HG03039 (cell line): Measurements from ENCODE around the gene CCDC17.

ENCODE experiments used
- ATAC-seq: cut with Tn5 transposase; IDR thresholded peaks from one replicate; pipeline ENCODE4 v1.9.1; 2021; ENCODE audit warnings: mild to moderate bottlenecking, moderate library complexity; ENCODE audit not compliant: unreplicated experiment

Gene CCDC17

DNA sequence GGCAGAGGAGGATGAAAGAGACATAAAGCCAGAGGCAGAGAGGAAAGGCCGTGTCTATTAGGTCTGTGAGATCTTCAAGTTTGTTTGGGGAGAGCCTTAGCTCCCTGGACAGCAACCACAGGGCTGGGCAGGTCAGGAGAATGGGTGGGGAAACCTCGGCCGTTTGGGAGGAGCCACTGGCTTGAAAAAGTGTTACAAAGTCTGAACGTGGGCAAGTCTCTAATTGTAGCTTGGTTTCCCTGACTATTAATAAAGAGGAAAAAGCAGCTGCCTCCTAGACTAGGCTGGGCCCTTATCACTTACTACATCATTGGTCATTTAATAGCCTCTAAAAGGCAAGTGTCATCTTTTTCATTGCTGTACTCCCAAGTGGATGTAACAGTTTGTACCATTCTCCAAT, at the start of gene CCDC17:
TSS of gene CCDC17 (minus strand) at position 83 of the 400 bp plus-strand sequence. CDS start 145 bp downstream, outside the sequence.
- ATAC-seq = no peak

DNA sequence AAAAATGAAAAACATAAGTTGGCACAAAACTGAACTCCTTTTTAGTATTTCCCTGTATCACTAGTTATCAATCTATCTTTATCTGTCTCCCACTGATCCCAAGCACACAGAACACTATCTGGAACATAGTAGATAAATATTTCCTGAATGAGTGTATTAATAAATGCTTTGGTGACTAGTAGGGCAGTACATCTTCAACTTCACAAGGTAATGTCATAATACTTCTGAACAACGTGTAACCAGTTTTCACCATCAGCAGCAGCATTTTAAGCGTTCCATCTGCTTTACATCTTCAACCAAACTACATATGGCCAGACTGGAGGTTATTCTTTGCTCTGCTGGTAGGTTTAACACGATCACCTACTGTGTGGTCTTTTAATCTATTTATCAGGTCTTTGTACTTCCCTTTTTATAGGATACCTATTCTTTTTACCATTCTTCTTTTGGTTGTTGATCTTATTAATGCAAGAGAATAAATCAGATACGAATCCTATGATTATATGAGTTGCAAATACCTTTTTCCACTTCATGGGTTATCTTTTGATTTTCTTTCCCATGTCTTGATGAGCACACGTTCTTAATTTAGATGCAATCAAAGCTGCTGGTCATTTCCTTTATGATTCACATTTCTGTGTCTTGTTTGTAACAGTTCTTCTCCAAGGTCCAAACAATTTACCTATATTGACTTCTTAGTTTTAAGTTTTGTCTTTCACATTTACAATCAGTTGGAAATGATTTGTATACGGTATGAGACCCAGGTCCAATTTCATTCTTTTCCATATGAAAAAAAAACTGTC, 46.2 kb upstream of the CCDC17 start:
- no peak for ATAC-seq

DNA sequence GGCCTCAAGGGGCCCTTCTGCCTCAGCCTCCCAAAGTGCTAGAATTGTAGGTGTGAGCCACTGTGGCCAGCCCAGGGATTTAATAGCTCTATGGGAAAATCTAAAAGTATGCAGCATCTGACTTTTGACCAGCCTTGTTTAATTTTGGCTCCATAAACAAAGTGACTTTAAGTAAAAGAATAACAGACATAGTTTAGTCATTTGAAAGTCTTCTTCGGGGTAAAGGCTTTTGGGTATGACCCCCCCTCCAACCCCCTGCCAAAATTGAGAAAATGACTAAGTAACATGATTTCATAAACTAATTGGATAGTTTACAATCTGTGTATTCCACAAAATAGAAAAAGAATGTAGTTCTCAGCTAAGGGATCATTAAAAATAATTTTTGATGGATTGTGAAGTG, 45.5 kb upstream of the CCDC17 start:
- ATAC-seq = no peak

DNA sequence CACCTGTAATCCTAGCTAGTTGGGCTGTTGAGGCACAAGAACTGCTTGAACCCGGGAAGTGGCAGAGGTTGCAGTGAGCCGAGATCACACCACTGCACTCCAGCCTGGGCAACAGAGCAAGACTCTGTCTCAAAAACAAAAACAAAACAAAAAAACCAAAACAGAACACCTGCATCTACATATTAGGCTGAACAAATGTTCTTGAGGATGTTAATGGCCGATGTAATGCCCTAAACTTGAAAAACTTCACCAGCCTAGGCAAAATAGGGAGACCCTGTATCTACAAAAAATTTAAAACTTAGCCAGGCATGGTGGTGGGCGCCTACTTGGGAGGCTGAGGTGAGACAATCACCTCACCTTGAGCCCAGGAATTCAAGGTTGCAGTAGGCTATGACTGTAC, 44.7 kb upstream of the CCDC17 start:
- no peak for ATAC-seq

DNA sequence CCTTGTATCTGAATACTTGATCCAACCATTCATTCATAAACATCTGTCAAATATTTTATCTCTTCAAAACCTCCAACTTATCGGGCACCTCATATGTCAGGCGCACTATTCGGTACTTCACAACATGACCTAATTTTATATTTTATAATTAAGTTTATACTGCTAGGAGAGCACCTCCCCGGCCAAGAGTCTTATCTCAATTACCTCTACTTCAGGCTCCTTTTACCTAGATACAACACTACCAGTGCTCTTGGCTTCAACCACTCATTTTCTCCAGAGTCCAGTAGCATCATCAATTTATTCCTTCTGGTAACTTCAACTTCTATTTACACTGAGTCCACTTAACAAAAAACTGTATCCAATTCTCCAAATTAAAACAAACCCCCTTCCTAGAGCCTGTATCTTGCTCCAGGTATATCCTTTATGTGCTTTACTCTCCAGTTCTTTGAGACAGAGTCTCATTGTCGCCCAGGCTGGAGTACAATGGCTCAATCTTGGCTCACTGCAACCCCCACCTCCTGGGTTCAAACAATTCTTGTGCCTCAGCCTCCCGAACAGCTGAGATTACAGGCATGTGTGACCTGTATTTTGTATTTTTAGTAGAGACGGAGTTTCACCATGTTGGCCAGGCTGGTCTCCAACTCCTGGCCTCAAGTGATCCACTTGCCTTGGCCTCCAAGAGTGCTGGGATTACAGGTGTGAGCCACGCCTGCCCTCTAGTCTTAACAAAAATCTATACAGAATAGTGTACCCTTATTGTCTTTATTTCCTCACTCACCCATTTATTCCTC, 43.7 kb upstream of the CCDC17 start:
- ATAC-seq = no peak

DNA sequence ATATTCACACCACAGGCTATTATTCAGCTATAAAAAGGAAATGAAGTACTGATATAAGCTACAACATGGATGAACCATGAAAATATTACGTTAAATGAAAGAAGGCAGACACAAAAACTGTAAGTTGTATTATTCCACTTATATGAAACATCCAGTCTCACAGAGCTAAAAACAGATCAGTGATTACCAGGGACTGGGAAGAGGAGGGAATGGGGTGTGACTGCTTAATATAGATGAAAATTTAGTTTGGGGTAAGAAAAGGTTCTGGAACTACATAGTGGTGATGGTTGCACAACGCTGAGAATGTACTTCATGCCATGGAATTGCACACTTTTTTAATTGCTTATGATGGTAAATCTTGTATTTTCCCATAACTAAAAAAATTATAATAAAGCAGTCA, 43.0 kb upstream of the CCDC17 start:
- no peak for ATAC-seq

DNA sequence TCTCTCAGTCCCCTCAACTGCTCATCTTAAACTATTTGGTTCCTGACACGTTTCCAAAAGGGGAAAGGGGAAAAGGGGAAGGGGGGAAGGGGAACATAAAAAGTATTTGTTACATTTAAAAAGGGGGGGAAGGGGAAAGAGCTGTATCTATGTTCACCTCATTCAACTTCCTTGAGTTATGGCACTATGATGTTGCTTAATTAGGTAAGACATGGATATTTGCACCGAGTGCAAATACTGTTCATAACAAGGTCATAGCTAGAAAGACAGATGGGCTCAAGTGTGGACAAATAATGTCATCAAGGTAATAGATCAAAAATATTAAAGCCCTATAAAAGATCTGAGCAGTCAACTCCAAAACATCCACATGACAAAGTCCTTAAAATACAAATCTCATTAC, 36.5 kb upstream of the CCDC17 start:
- ATAC-seq = no peak

DNA sequence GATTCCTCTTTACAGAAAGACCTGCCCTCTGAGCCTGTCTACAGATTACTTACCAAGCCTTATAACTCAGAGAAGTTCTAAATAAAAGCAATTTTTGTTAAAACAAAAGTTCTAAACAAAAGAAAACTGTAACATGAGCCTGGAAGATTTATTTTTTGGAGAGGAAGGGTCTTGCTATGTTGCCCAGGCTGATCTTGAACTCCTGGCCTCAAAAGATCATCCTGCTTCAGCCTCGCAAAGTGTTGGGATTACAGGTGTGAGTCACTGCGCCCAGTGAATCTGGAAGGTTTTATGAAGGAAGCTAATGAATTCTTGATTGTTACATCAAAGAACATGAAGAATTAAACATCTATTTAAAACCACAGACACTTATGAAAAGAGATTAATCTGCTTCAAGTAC, 35.4 kb upstream of the CCDC17 start:
- no peak for ATAC-seq

DNA sequence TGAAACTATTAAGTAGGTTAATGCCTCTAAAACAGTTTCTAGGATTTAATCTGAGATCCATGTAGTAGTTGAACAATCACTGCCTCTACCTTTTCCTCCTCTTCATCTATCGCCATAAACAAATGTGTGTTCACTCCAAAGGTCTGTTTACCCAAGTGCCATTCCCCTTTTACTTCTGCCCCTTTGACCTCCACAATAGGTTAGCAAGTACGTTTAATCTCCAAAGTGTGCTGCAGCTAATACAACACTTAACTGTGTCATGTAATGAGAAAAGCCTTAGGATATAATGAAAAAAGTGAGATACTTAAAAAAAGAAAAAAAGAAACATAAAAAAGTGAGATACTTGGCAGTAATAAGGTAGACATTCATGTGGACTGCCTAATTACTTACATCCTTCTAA, 34.3 kb upstream of the CCDC17 start:
- ATAC-seq = no peak

DNA sequence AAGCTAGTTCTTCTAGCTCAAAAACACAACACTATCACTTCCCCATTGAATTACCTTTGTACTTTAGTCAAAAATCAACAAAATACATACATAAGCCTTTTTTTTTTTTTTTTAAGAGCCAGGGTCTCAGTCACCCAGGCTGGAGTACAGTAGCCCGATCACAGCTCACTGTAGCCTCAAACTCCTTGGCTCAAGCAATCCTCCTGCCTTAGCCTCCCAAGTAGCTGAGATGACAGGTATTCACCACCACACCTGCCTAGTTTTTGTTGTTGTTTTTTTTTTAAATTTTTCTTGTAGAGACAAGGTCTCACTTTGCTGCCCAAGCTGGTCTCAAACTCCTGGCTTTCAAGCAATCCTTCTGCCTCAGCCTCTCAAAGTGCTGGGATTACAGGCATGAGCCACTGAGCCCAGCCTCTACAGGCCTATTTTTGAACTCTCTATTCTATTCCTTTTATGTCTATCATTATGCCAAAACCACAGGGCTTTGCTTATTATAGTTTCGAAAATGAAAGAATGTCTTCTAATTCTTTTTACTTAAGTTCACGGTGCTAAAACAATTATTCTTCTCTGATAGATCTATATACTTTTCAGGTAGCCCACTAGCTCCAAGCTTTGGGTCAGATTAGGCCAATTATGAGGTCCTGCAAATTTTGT, 32.8 kb upstream of the CCDC17 start:
- no peak for ATAC-seq

DNA sequence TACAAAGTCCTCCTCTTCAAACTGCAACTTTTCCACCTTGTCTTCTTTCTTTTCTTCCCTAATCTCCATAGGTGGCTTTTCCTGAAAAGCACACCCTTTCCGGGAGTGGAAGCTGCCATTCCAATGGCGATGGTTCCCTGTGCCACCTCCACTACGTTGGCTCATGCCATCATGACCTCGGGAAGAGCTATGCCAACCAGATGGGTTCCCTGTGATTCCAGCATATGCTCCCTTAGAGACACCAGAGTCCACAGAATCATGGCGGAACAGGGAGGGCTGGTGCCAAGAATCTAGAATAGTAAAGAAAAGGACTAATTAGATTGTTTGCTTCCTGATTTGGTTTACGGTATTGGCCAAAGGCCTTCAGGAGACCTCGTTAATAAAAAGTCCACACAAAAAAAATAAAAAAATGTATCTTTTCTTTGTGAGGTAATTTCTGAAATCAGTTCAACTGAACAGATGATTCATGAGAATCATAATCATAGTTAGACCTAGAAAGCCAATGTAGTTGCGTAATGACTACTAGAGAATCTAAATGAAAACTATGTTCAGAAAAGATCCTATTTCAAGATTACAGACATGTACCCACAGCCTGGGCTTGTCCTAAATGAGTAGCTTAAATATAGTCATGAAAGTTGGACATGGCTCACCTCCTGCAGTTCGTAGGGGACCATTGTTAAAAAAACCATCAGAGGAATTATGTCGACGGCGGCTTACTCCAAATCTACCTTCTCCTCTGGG, 30.9 kb upstream of the CCDC17 start:
- no peak for ATAC-seq

DNA sequence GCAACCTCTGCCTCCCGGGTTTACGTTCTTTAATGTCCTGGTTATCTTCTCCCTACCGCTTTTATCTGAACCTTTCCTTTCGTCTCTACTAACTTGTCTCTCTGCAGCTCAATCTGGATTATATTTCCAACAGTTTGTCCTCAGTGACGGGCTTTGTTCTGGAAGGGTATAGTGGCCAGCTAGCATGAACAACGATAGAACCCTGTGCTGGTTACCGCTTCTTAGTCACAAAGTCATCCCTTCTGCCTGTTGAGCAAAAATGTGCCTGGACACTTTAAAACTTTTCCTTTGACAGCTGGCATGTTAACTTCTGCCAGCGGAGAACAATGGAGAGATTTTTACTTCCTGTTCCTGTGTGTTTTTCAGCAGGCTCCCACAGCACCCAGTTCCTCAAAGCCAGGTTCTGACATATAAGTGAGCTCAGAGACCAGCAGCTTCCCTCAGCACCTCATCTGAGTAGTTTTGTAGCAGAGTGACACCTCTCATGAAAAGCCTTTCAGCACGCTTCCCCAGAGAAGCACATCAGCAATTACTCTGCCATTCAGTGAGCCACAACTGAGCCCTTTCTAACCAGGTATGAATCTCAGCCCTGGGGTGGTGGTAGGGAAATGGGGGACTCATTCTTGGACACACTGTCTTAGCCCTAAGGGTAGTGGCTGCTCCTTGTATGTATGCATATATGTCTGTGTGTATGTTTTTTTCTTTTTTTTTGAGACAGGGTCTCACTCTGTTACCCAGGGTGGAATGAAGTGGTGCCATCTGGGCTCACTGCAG, 23.6 kb upstream of the CCDC17 start:
- ATAC-seq = no peak

DNA sequence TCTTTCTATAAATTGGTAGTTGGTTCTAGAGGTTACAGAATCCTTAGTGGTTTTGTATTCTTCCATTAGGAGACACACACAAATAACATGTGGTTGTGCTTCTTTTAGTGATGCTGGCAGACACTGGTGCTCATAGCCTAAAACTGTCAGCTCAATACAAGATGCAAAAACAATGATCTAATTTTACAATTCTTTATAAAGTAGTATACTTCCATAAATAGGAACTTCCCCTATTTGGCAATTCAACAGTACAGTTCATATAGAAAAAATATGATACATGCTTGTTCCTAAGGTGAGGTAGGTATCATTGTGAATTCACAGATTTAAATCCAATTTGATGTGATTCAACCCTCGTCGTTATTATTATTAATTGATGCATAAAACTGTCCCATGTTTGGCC, 20.8 kb upstream of the CCDC17 start:
- no peak for ATAC-seq

DNA sequence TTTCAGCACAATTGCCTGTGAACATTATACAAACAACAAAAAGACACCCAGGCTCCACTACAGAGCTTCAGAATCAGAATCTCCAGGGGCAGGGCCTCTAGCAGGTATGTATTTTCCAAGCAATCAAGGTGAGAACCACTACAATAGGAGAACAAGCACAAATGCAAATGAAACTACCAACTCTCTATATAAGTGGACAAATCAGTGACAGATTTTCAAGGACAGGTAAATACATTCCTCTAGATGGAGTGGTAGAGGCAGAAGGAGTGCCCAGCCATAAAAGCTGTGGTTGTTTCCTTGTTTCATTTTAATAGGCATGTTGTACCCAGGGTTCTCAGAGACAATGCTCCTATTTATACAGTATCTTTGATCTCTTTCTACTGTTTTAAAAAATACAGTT, 20.1 kb upstream of the CCDC17 start:
- ATAC-seq = no peak

DNA sequence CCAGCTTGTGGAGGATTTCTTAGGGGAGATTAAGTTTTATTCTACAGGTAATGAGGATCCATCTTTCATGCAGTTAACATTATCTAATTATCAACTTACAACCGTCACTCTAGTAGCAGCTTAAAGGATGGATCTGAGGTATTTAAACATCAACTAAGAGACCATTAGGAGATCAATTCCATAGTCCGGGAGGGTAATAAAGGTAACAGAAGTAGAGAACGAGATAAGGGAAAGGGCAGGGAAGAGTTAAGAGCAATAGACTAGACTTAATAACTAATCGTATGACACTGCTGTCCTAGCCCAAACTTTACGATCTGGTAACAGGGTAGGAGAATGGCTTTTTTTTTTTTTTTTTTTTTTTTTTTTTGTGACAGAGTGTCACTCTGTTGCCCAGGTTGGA, 19.5 kb upstream of the CCDC17 start:
- ATAC-seq = no peak

DNA sequence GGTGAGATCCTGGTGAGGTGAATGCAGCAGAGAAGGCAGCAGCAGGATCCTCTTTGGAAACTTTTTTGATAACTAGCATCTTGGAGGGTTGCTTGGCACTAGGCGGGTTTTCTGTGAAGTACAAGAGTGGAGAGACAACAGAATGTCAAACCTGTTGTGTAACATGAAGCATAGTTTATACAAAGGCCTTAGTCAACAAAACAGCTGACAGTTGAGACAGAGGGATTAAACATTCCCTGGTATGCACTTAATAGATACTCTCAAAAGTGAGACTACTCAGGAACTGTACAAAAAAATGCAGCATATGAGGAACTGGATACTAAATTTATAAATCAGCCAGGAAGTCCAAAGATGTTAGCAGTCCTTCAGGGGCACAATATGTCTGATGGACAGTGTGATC, 16.4 kb upstream of the CCDC17 start:
- ATAC-seq = no peak

DNA sequence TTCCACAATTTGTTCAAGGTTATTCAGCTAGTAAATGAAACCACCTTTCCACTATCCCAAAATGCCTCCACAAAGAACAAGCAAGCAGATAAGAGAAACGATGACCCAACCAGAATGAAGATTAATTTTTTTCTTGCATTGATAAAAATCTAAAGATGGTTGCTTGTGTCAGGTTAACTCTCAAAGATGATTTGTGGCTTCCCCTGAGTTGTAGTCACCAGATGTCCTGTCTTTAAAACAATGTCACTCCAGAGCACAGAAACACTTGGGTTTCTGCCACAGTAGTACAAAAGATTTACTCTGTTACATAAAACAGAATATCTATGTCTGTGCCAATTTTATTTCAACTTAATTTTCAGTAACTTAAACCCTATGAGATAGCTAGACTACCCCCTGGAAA, 11.4 kb upstream of the CCDC17 start:
- ATAC-seq = no peak

DNA sequence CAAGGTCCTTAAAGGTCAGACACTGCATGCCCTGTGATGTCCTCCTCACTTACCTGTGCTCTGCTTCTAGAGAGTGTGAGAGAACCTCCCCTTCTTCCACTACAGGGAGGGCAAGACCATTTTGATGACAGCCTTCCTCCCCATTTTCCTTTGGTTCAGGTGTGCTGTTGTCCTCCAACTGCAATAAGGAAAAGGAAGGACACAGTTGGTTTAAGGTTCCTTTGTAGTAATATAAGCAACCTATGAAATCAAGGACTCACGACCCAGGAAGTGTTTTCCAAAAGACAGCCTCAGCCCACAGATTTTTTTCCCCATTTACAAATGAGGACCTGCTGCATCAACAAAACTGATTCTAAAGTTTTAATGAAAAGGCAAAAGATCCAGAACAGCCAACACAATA, 6.6 kb upstream of the CCDC17 start:
- ATAC-seq = no peak

DNA sequence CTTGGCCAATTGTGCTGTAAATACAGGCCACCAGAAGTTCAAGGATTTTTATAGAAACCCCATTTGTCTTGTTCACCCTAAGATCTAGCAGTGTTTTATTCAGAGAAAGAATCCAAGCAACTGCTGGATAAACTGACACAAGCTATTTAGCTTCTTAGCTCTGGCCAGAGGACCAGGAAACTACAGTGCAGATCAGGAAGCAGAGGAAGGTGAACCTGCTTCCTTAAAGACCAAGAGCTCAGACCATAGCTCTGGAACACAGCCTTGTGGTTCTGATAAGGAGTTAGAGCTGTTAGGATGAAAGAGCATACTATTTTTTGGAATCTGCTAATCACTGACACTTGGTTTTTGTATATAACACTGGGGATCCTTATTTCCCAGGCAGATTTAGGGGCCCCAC, 5.2 kb upstream of the CCDC17 start:
- ATAC-seq = no peak
